K562 (cell line): ENCODE data around the gene TNFAIP1. TPM values are rescaled to one million over a fixed set of nuclear protein-coding genes. Genes with fewer than 3 reads are reported as not detected.

ENCODE experiments used
- ARNT ChIP-seq, 2 experiments: fragments of 450-650 bp; IDR thresholded peaks; 2 replicates each; pipeline ENCODE4 v1.6.1; 2016; ENCODE audit warnings: mild to moderate bottlenecking in 1 of 2
- CEBPZ ChIP-seq: fragments of 150-350 bp; IDR thresholded peaks from 2 replicates; pipeline ENCODE4 v1.6.1; 2014; ENCODE audit warnings: low read depth, mild to moderate bottlenecking, low read length, borderline replicate concordance
- CHD2 ChIP-seq: IDR thresholded peaks from 2 replicates; pipeline ENCODE4 v1.6.1; 2011; ENCODE audit warnings: low read depth, low read length
- EGR1 ChIP-seq: fragments of 450-650 bp; conservative IDR thresholded peaks from 2 replicates; pipeline ENCODE4 v1.6.1; 2017; ENCODE audit warnings: mild to moderate bottlenecking
- GTF2A2 ChIP-seq: IDR thresholded peaks from 2 replicates; pipeline ENCODE4 v1.6.1; 2016; ENCODE audit warnings: mild to moderate bottlenecking, missing genetic modification characterization, missing compliant biosample characterization
- KAT2B ChIP-seq: IDR thresholded peaks from one replicate; pipeline ENCODE4 v1.6.1; 2012; ENCODE audit warnings: low read depth, mild to moderate bottlenecking, control low read depth, inconsistent platforms, low read length, moderate library complexity
- NCOR1 ChIP-seq: fragments of 450-650 bp; IDR thresholded peaks from 2 replicates; pipeline ENCODE4 v1.6.1; 2016; ENCODE audit warnings: mild to moderate bottlenecking, moderate library complexity
- NR1H2 ChIP-seq: sonication (generic); formaldehyde crosslinking; IDR thresholded peaks from 2 replicates; pipeline ENCODE4 v1.4.0; 2020; ENCODE audit warnings: mild to moderate bottlenecking, missing genetic modification reagents
- POU5F1 ChIP-seq: fragments of 150-350 bp; IDR thresholded peaks from 2 replicates; pipeline ENCODE4 v1.6.1; 2014; ENCODE audit warnings: borderline replicate concordance, low read length, low read depth, mild to moderate bottlenecking; ENCODE audit not compliant: partially characterized antibody
- RBM17 ChIP-seq: fragments of 200-400 bp; formaldehyde crosslinking; IDR thresholded peaks from 2 replicates; pipeline ENCODE4 v1.6.1; 2017; ENCODE audit warnings: low read depth, mild to moderate bottlenecking, low read length, borderline replicate concordance
- SNAPC5 ChIP-seq: fragments of 250-450 bp; sonication (Bioruptor Pico); IDR thresholded peaks from 2 replicates; pipeline ENCODE4 v1.8.0; 2021; ENCODE audit warnings: moderate library complexity, mild to moderate bottlenecking, inconsistent platforms
- TBP ChIP-seq: optimal IDR thresholded peaks from 2 replicates; pipeline ENCODE3; 2011; ENCODE audit warnings: low read depth, low read length, improper control_type of control experiment
- ZBED1 ChIP-seq: IDR thresholded peaks from 2 replicates; pipeline ENCODE4 v1.6.1; 2014
- ZNF184 ChIP-seq: sonication (generic); formaldehyde crosslinking; IDR thresholded peaks from 2 replicates; pipeline ENCODE4 v1.5.0; 2020; ENCODE audit warnings: missing genetic modification reagents
- ZNF280B ChIP-seq: fragments of 250-450 bp; sonication (Bioruptor Pico); IDR thresholded peaks from 2 replicates; pipeline ENCODE4 v1.5.1; 2021; ENCODE audit warnings: mild to moderate bottlenecking
- polyA plus RNA-seq, 8 experiments: library from polyadenylated mRNA; depleted of rRNA in 4 of 8; stranded (reverse) in 5 of 8; unstranded in 3 of 8; fragments of >200 nt; fragmentation: Nextera tagmentation in 2 of 8; fragmentation: Illumina TruSeq in 1 of 8; extraction: Ambion mirVana in 2 of 8; extraction: Trizol in 1 of 8; gene quantifications; 2 replicates each; pipeline versions ENCODE4 v1.2.1 to v1.2.3, GENCODE V29; 2011 to 2014; ENCODE audit warnings: inconsistent platforms in 1 of 8, missing spikeins in 1 of 8
- total RNA-seq, 7 experiments: library from RNA; depleted of rRNA in 6 of 7; stranded (reverse); fragments of >200 nt in 6 of 7; fragmentation: Illumina TruSeq in 2 of 7; extraction: Trizol in 2 of 7; gene quantifications; 2 replicates each; pipeline versions ENCODE4 v1.2.1 to v1.2.3, GENCODE V29; 2011 to 2021; ENCODE audit warnings: low replicate concordance in 1 of 7
- TF ChIP-seq, protein P1 (sequence below): fragments of 200-800 bp; sonication (Bioruptor generic); IDR thresholded peaks from 2 replicates; pipeline ENCODE4 v1.6.1; 2016; ENCODE audit warnings: missing genetic modification characterization, missing compliant biosample characterization
- TF ChIP-seq, protein P2 (sequence below): fragments of 450-650 bp; formaldehyde crosslinking; IDR thresholded peaks from 2 replicates; pipeline ENCODE4 v1.4.0; 2020; ENCODE audit warnings: mild to moderate bottlenecking

The TNFAIP1 gene
- total and polyA plus RNA-seq, 9 of the 15 experiments (the other 6 are each of a cell fraction or from before 2014, with no cell fraction given): 2.1 to 20.1 (median 8.2) TPM

DNA sequence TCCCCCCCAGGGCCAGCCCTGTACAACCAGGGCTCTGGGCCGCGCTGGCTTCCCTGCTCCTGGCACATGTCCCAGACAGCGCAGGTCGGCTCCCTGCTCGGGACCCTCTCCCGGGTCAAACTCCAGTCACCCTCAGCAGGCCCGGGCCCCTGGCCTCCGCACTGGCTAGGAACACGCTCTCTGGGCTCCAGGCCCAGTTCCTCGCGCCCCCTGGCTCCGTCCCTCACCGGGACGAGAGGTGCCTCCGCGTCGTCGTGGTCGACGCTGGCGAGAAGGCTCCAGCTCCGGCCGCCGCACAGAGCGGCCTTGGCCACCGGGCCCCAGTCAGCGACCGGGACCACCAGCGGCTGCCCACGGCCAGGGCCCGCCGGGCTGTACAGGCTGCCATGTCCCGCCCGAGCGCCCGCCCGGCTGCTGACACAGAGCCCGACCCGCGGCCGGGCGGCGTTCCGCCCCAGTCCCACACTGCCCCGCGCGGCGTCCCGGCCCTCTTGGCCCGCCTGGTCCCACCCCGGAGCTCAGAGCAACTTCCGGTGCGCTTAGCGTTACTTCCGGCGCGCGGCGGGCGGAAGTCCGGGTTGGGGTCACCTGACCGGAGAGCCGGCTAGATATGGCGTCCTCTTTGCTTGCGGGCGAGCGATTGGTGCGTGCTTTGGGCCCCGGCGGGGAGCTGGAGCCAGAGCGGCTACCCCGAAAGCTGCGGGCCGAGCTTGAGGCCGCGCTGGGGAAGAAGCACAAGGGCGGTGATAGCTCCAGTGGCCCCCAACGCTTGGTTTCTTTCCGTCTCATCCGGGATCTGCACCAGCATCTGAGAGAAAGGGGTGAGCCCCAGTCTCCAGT, 21.7 kb downstream of the TNFAIP1 start, which contains the start of gene POLDIP2 (continued):
- TF ChIP-seq ZNF184 (CRISPR knock-in tag) (no peak), KAT2B (no peak), ARNT (IDR thresholded peaks at IDR 0.05) (no peak), CHD2 (no peak), ZNF280B (CRISPR knock-in tag) (no peak), TBP (peak; percentile 85), GTF2A2 (tag) (no peak), NR1H2 (CRISPR knock-in tag) (no peak), POU5F1 (no peak), ZBED1 (no peak), NCOR1 (0 out of 2 replicates have a peak, but pooled peaks have one; percentile 6), CEBPZ (no peak), SNAPC5 (CRISPR knock-in tag) (no peak), EGR1 (no peak), RBM17 (no peak)
- TF ChIP-seq, protein P1, sequence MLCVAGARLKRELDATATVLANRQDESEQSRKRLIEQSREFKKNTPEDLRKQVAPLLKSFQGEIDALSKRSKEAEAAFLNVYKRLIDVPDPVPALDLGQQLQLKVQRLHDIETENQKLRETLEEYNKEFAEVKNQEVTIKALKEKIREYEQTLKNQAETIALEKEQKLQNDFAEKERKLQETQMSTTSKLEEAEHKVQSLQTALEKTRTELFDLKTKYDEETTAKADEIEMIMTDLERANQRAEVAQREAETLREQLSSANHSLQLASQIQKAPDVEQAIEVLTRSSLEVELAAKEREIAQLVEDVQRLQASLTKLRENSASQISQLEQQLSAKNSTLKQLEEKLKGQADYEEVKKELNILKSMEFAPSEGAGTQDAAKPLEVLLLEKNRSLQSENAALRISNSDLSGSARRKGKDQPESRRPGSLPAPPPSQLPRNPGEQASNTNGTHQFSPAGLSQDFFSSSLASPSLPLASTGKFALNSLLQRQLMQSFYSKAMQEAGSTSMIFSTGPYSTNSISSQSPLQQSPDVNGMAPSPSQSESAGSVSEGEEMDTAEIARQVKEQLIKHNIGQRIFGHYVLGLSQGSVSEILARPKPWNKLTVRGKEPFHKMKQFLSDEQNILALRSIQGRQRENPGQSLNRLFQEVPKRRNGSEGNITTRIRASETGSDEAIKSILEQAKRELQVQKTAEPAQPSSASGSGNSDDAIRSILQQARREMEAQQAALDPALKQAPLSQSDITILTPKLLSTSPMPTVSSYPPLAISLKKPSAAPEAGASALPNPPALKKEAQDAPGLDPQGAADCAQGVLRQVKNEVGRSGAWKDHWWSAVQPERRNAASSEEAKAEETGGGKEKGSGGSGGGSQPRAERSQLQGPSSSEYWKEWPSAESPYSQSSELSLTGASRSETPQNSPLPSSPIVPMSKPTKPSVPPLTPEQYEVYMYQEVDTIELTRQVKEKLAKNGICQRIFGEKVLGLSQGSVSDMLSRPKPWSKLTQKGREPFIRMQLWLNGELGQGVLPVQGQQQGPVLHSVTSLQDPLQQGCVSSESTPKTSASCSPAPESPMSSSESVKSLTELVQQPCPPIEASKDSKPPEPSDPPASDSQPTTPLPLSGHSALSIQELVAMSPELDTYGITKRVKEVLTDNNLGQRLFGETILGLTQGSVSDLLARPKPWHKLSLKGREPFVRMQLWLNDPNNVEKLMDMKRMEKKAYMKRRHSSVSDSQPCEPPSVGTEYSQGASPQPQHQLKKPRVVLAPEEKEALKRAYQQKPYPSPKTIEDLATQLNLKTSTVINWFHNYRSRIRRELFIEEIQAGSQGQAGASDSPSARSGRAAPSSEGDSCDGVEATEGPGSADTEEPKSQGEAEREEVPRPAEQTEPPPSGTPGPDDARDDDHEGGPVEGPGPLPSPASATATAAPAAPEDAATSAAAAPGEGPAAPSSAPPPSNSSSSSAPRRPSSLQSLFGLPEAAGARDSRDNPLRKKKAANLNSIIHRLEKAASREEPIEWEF (CRISPR knock-in tag): no peak
- TF ChIP-seq, protein P2, sequence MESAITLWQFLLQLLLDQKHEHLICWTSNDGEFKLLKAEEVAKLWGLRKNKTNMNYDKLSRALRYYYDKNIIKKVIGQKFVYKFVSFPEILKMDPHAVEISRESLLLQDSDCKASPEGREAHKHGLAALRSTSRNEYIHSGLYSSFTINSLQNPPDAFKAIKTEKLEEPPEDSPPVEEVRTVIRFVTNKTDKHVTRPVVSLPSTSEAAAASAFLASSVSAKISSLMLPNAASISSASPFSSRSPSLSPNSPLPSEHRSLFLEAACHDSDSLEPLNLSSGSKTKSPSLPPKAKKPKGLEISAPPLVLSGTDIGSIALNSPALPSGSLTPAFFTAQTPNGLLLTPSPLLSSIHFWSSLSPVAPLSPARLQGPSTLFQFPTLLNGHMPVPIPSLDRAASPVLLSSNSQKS: no peak
